HG03565 (cell line): Measurements from ENCODE around the gene TIGD7.

Experiments used
- ATAC-seq: cut with Tn5 transposase; IDR thresholded peaks from one replicate; pipeline ENCODE4 v1.9.1; 2021; ENCODE audit warnings: mild to moderate bottlenecking, moderate library complexity; ENCODE audit not compliant: unreplicated experiment

TIGD7 gene, protein sequence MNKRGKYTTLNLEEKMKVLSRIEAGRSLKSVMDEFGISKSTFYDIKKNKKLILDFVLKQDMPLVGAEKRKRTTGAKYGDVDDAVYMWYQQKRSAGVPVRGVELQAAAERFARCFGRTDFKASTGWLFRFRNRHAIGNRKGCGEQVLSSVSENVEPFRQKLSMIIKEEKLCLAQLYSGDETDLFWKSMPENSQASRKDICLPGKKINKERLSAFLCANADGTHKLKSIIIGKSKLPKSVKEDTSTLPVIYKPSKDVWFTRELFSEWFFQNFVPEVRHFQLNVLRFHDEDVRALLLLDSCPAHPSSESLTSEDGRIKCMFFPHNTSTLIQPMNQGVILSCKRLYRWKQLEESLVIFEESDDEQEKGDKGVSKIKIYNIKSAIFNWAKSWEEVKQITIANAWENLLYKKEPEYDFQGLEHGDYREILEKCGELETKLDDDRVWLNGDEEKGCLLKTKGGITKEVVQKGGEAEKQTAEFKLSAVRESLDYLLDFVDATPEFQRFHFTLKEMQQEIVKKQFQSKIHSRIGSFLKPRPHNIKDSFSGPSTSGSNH

DNA sequence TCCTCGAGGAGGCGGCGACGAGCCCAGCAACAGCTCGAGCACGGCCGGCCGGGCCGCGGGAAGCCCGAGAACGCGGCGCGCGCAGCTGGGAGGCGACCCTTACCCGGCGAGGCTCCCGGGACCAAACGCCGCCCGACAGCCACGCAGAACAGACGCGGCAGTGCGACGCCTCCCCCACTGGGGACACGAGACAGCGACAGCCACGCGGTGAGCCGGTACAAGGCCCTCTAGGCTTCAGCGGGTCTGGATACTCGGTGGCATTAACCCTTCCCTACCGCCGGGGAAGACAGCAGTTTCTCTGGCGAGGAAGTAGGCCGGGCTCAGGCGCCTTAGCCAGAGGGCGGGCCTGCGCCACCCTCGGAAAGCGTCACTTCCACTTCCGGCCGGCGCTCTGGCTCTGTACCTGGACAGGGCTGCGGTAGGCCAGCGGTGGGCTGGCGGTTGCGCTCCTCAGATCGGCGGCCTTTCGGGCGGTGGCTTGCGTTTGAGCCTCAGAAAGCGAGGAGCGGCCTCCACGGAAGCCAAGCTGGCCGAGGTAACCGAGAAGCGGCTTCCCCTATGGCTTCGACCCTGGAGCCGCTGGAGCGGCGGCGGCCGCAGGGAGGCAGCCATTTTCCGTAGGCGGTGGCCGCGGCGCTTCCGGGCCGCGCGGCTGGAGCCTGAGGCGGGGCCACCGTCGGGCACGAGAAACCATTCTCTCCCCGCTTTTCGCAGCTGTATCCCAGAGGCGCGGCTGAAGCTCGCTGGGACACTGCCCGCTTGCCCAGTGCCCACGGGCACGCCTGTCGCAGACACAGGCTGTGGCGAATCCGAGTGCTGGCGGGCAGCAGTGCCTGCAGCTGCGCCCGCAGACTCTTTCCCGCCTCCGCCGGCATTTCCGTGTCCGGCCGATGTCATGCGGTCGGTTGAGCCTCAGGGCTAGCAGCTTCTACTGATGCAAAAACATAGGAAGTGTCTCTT lies at the start of gene TIGD7, which contains the start of gene ZNF75A:
TIGD7 (minus strand) TSS at position 322 of the 960 bp plus-strand sequence. CDS start 4,816 bp downstream, outside the sequence.
ZNF75A (plus strand) TSS at position 389 of the 960 bp plus-strand sequence. CDS start 2,932 bp downstream, outside the sequence.
- ATAC-seq, result peak; percentile 85

DNA sequence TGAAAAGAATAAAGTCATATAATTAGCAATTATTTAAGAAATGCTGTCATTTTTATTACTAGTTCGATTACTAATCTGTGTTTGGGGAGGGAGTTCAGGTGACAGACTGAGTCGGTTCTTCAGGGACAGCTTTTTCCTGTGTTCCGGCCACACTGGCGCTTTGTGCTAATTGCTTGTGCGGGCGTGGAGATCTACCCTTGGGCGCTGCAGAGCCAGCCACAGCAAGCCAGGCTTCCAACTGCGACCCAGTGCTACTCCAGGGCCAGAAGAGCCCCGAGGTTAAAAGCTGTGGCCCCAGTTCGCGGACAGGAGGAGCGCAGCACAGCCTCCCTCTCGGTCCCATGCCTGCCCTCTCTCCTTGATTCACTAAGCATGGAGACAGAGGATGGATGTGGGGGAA lies 43.9 kb upstream of the TIGD7 start:
- ATAC-seq, result no peak

GRCh38 chr16:3348547-3349167 lies 43.4 kb upstream of the TIGD7 start:
- ATAC-seq, result no peak

DNA sequence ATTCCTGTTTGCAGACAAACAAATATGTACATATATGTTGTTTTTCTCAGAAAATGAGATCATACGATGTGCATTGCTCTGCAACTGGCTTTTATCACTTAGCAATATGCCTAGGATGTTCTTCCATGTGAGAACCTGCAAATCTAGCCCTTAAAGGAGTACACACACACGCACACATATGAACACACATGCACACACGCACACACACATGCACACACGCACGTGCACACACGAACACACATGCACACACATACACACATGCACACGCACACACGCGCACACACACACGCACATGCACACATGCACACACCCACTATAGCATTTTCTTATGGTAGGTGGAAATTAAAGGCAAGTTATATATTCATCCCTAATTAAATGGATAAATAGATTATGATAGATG lies 42.4 kb upstream of the TIGD7 start:
- ATAC-seq, result no peak

DNA sequence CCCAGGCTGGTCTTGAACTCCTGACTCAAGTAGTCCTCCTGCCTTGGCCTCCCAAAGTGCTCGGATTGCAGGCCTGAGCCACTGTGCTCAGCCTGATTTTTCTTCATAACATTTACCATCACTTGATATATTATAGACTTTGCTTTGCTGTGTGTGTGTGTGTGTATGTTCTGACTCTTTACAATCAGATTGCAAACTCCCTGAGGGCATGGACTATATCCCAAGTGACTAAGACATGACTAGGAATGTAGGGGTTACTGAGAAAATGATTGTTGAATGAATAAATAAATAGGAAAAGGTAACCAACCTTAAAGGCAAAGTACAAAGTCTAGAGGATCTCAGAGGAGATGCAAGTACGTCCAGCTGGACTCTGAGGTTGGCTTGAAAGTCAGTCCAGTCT lies 40.8 kb upstream of the TIGD7 start:
- no peak for ATAC-seq

- ATAC-seq, result no peak
These were observed 23.4 kb upstream of the TIGD7 start for GRCh38 chr16:3328643-3329042.

DNA sequence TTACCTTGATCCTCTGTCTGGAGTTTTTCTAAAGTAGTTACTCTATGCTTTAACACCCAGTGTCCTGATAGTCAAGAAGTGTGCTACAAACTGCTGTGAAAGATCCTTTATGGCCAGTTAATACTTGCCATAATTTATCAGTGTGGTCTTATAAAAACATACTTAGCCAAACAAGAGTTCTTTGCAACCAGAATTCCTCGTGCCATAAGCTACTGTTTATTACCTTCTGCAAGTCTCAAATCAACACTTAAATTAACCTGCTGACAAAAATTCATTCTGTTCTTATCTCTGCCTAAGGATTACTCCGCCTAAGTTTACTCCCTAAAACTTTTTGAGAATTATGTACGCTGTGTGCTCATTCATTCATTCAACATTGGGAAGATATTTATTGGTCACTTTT lies 22.9 kb upstream of the TIGD7 start:
- no peak for ATAC-seq

DNA sequence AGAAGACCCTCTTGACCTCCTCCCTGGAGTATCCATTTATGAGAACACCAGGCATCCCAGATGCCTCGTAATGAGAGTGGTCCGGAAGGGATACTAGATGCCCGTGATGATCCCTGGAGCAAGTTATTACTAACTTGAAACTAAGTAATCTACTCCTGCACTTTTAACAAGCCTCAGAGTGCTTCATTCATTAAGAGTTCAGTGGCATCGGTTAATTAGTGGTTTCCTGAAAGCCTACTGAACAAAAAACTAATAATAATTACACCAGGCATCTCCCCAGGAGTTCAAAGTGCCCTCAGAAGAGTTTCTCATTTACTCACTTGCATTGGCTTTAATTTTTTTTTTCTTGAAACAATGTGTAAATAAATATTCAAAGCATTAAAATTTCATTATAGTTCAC lies 22.3 kb upstream of the TIGD7 start:
- no peak for ATAC-seq

- ATAC-seq, result no peak
These were observed 16.6 kb upstream of the TIGD7 start for GRCh38 chr16:3321816-3322215.

DNA sequence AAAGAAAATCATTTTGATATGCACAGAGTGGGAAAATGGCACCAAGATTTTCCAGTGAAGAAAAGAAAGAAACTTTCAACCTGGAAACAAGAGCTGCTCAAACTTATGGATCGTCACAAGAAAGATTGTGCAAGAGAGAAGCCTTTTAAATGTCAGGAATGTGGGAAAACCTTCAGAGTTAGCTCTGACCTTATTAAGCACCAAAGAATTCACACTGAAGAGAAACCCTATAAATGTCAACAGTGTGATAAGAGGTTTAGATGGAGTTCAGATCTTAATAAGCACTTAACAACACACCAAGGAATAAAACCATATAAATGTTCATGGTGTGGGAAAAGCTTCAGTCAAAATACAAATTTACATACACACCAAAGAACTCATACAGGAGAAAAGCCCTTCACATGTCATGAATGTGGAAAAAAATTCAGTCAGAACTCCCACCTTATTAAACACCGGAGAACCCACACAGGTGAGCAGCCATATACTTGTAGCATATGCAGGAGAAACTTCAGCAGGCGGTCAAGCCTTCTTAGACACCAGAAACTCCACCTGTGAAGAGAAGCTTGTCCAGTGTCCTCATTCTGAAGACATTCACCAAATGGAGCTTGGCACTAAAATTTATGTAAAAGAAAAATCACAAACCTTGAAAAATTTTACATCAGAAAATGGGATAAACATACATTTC lies 12.2 kb upstream of the TIGD7 start:
- ATAC-seq, result no peak

DNA sequence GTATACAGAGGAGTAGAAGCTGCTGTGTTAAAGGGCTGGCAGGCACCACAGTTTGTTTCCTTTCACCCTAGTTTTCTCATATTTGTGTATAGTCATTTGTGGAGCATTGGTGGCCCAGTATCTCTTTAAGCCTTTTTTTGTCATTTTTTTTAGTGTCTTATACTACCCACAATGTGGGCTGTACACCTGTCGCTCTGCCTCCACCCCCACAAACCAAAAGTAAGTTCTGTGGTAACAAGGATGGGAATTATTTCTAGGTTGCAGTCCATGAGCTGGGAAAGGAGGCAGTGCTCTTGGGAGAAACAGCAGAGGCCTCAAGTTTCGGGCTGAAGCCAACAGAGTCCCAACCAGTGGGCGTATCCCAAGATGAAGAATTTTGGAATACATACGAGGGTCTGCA lies 6.3 kb upstream of the TIGD7 start:
- ATAC-seq, result no peak

- no peak for ATAC-seq
These were observed 848 bp upstream of the TIGD7 start for GRCh38 chr16:3306078-3306477.

- no peak for ATAC-seq
These were observed 860 bp downstream of the TIGD7 start for GRCh38 chr16:3304370-3304769.

- no peak for ATAC-seq
These were observed 9.4 kb downstream of the TIGD7 start for GRCh38 chr16:3295783-3296182.

- no peak for ATAC-seq
These were observed 10.0 kb downstream of the TIGD7 start for GRCh38 chr16:3295209-3295608.

- ATAC-seq, result no peak
These were observed 12.6 kb downstream of the TIGD7 start for GRCh38 chr16:3292604-3293003.

DNA sequence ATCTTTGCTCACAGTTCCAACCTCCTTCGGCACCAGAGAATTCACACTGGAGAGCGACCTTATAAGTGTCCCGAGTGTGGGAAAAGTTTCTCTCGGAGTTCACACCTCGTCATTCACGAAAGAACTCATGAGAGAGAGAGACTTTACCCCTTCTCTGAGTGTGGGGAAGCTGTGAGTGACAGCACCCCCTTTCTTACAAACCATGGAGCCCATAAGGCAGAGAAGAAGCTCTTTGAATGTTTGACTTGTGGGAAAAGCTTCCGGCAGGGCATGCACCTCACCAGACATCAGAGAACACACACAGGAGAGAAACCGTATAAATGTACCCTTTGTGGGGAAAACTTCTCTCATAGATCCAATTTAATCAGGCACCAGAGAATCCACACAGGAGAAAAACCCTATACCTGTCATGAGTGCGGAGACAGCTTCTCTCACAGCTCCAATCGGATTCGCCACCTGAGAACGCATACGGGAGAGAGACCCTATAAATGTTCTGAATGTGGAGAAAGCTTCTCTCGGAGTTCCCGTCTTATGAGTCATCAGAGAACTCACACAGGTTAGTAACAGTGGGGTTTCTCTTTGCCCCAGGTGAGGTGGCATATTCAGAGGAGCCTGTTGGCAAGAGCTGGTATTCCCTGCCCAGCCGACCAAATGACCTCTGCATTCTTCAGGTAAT lies 15.1 kb downstream of the TIGD7 start:
- ATAC-seq, result no peak

- no peak for ATAC-seq
These were observed 20.1 kb downstream of the TIGD7 start for GRCh38 chr16:3285131-3285530.

DNA sequence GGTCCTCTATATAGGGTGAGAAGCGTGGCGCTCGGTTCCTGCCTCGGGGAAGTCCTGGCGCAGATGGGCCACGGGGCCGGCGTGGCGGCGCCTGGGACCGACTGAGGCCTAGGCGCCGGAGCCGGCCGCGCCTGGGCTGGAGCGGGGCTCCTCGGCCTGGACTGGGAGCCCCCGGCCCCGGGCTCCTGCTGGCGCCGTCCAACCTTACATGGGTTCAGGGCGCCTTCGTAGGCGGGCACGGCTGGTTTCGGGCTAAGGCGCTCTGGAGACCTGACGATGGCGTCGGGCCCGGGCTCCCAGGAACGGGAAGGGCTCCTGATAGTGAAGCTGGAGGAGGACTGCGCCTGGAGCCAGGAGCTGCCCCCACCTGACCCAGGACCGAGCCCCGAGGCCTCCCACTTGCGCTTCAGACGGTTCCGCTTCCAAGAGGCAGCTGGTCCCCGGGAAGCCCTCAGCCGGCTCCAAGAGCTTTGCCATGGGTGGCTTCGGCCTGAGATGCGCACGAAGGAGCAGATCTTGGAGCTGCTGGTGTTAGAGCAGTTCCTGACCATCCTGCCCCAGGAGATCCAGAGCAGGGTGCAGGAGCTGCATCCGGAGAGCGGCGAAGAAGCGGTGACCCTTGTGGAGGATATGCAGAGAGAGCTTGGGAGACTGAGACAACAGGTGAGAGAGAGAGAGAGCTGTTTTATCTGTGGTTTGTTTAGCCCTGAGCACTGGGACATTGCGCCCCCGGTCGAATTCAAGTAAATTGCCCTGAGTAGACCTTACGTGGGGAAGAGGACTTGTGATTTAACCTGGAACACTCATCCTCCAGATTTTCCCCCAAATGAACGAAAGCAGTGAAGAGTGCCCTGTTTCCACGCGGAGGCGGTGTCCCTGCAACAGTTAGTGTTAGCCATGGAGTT lies 21.4 kb downstream of the TIGD7 start:
- ATAC-seq, result no peak
